ENCODE measurements around the gene SEMA3E. TPM values are rescaled to one million over a fixed set of nuclear protein-coding genes. Genes with fewer than 3 reads are reported as not detected.

Gene SEMA3E
- total RNA-seq, 4 donors from 2014 or later: 1.5 to 5.3 (median 3.5) TPM

DNA sequence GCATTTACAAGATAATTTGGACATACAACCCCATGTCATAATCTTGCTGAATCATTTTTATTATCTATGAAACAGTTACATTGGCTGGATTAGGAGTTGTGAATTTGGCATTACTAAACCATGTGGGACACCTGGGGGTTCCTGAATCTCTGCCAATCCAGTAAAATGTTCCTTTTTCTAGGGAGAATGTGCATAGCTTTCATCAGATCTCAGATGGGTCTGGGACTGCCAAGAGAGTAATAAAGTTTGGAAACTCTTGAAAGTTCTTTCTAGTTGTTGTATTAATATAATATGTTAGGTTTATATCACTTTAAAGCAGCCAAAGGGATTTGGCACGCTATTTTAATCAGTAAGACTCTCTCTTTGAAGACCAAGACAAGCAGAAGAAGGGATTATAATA lies 62.7 kb downstream of the SEMA3E start:
- TF ChIP-seq, protein P1, sequence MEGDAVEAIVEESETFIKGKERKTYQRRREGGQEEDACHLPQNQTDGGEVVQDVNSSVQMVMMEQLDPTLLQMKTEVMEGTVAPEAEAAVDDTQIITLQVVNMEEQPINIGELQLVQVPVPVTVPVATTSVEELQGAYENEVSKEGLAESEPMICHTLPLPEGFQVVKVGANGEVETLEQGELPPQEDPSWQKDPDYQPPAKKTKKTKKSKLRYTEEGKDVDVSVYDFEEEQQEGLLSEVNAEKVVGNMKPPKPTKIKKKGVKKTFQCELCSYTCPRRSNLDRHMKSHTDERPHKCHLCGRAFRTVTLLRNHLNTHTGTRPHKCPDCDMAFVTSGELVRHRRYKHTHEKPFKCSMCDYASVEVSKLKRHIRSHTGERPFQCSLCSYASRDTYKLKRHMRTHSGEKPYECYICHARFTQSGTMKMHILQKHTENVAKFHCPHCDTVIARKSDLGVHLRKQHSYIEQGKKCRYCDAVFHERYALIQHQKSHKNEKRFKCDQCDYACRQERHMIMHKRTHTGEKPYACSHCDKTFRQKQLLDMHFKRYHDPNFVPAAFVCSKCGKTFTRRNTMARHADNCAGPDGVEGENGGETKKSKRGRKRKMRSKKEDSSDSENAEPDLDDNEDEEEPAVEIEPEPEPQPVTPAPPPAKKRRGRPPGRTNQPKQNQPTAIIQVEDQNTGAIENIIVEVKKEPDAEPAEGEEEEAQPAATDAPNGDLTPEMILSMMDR (IDR thresholded peaks at IDR 0.05; ENCODE audit: low read depth): no peak

DNA sequence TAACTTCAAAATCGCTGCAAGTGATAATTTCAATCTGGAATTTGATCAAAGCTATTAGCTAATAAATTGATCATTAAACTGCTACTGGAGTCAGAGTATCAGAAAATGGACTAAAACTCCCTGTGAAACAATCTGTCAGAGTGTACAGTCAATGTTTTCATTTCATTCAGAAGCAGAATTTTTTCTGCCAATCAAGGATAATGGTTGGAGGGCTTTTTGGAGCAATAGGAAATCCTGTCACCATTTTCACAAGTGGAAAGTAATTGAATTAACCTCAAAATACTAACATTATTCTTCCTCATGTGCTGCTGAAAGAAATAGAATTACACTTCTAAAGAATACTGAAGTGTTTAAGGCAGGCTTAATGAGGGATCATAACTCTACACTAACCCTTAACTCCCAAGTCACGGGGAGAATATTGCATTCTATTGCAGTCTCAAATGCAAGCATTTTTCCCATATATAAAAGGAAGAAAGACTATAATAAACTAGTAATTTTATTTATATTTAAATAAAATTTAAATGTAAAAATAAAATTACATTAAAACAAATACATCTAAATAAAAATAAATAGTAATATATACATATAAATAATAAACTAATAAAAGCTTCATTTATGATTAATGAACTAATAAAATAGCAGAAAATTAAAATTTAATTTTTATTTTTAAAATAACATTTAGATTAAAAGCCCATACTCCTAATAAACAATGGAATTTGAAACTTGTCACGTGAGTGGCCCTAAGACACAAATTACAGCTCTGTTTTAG lies 67.1 kb downstream of the SEMA3E start:
- TF ChIP-seq, protein P1 (IDR thresholded peaks at IDR 0.05; ENCODE audit: low read depth): no peak

DNA sequence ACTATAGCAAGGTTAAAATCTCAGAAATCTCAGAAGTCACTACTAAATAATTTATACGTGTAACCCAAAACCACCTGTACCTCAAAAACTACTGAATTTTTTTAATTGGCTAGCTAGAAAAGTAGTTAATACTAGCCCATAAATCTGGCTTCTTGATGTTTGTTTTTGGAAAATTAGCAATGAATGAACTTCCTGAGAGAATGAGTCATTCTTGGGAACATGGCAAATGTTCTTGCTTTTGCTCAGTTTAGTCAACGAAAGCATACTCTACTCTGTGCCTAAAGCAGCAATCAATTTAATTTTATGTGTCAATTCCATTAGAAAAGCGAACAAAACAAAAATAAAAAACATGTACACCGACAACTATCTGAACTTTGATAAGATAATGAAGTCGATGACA lies 69.2 kb downstream of the SEMA3E start:
- TF ChIP-seq, protein P1 (IDR thresholded peaks at IDR 0.05; ENCODE audit: low read depth): no peak

DNA sequence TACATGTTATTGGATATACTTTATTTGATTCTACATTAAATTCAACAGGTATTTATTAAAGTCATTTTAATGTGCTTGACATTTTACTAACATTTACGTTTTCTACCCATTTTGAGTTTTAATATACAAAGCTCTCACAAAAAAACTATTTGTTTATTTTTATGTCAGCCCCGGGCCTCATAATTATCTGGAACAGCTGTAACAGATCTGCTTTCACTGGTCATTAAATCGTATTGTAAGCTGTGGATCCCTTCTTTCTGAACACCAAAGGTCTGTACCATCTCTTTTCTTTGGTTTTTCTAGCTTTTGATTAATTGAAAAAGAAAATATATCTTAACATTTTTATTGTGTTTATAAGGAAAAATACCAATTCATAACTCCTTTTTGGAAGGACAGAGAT lies 73.5 kb downstream of the SEMA3E start:
- TF ChIP-seq, protein P1 (IDR thresholded peaks at IDR 0.05; ENCODE audit: low read depth): no peak

DNA sequence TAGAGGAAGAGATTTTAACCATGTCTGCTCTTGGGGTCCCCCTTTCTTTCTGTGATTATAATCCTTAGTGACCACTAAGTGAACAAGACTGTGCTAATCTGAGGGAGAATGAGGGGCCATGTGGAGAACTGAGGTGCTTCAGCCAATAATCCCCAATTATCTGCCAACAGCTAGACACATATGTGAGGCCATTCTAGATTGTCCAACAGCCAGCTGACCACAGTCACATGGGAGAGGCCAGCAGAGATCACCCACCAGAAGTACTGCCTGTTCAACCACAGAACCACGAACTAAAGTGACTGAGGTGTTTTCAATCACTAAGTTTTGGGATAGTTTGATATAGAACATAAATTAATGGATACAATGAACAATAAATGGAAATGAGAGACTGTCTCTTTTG lies 74.3 kb downstream of the SEMA3E start:
- TF ChIP-seq, protein P1 (IDR thresholded peaks at IDR 0.05; ENCODE audit: low read depth): no peak

DNA sequence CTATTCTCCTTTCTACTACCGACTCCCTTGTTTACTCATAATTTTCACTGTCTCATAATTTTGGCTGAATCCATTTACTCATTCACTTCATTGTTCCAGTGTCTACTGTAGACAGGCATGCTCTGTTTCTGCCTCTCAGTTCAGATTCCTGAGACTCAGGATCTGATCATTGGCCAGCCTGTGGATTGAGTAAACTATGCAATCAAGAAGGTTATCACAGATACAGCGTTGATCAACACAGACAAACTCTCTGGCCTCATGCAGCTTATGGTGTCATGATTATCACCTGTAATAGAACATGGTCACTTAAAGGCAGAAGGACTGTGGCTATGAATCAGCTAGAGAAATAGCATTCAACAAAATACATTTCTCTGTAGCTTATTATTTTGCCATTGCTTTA lies 86.0 kb downstream of the SEMA3E start:
- TF ChIP-seq, protein P1 (IDR thresholded peaks at IDR 0.05; ENCODE audit: low read depth): no peak

DNA sequence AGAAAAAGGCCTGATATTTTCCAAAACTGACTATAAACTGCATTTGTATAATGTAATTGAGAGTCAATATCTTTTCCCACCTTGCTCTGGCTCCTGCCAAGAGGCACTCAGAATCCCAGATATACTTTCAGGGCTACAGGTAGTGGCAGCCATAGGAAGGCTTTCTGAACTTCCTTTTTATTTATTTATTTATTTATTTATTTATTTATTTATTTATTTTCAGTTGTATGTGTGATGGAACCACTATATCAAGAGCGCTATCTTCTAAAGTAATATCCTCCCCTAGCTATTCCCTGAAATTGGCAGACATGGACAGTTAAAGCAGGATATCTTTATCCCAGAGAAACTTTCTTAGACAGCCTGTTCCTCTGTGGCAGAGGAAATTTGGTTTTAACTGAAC lies 86.7 kb downstream of the SEMA3E start:
- TF ChIP-seq, protein P1 (IDR thresholded peaks at IDR 0.05; ENCODE audit: low read depth): no peak
